Peyer's patch (tissue), 4 donors: ENCODE measurements around the gene ANKMY2. TPM values are rescaled to one million over a fixed set of nuclear protein-coding genes. Genes with fewer than 3 reads are reported as not detected.
"Not testable (repeated sequence)": the region's sequence is repeated elsewhere in the genome, so short reads cannot be mapped to it uniquely, and the experiment has no call there.

Source experiments
- DNase-seq, 3 donors: peaks; one replicate each; pipeline ENCODE4 v3.0.0-alpha.2; 2017 to 2019
- H3K27ac ChIP-seq, 4 donors: fragments of 200-600 bp; sonication (generic); one replicate each; pipeline ENCODE4 v1.5.1; 2016 to 2019
- H3K27me3 ChIP-seq, 2 donors: fragments of 200-600 bp; sonication (generic); one replicate each; pipeline ENCODE4 v1.5.1; 2019
- H3K36me3 ChIP-seq, 3 donors: fragments of 200-600 bp; sonication (generic); one replicate each; pipeline ENCODE4 v1.5.1; 2016 to 2019
- H3K4me1 ChIP-seq, 4 donors: fragments of 200-600 bp; sonication (generic); one replicate each; pipeline ENCODE4 v1.5.1; 2016 to 2019
- H3K4me3 ChIP-seq, 4 donors: fragments of 200-600 bp; sonication (generic); 1 replicate in 3 of 4; 2 replicates in 1 of 4; pipeline ENCODE4 v1.5.1; 2016 to 2019; ENCODE audit warnings: mild to moderate bottlenecking in 1 of 4
- H3K9me3 ChIP-seq, 4 donors: fragments of 200-600 bp; sonication (generic); one replicate each; pipeline ENCODE4 v1.5.1; 2016 to 2019; ENCODE audit warnings: mild to moderate bottlenecking in 1 of 4
- CTCF ChIP-seq, 6 experiments: fragments of 450-650 bp in 4 of 6; fragments of 200-600 bp in 2 of 6; sonication (generic) in 1 of 6; IDR thresholded peaks; one replicate each; pipeline ENCODE4 v1.5.1; 2017 to 2019; ENCODE audit warnings: antibody characterized with exemption in 6 of 6, mild to moderate bottlenecking in 3 of 6, moderate library complexity in 1 of 6
- POLR2A ChIP-seq, 2 donors: fragments of 450-650 bp; IDR thresholded peaks; one replicate each; pipeline ENCODE4 v1.5.1; 2017; ENCODE audit warnings: antibody characterized with exemption in 2 of 2, mild to moderate bottlenecking in 2 of 2, moderate library complexity in 2 of 2
- total RNA-seq, 4 donors: library from RNA; depleted of rRNA; stranded (reverse); fragments of >200 nt; gene quantifications; one replicate each; pipeline ENCODE4 v1.1.0, GENCODE V29; 2016

The ANKMY2 gene
- total RNA-seq, 4 donors from 2014 or later: 19.3 to 21.5 (median 20.5) TPM

- Histone ChIP-seq H3K36me3 (peaks cover 0 to 56% (median 3%) of the 10 kb centered on the region in 3 donors), H3K4me3 (no peak overlapping the region), H3K27me3 (no peaks in the 10 kb centered on the region), H3K27ac (peak overlapping the region in 1 of 4 donors; percentile 12), H3K4me1 (no peaks in the 10 kb centered on the region), H3K9me3 (no peaks in the 10 kb centered on the region)
- no peak for DNase-seq
- no peak for TF ChIP-seq CTCF (IDR thresholded peaks at IDR 0.05)
- TF ChIP-seq POLR2A (IDR thresholded peaks at IDR 0.05): no peak
Observed at GRCh38 chr7:16599860-16600259, 45.7 kb downstream of the ANKMY2 start.

GRCh38 chr7:16598015-16598414, 47.5 kb downstream of the ANKMY2 start:
- no peak for TF ChIP-seq POLR2A (IDR thresholded peaks at IDR 0.05)
- TF ChIP-seq CTCF (IDR thresholded peaks at IDR 0.05): no peak
- H3K27ac ChIP-seq: no peak overlapping the region
- H3K4me3 ChIP-seq: no peak overlapping the region
- H3K9me3 ChIP-seq: no peaks in the 10 kb centered on the region
- no peaks in the 10 kb centered on the region for H3K27me3 ChIP-seq
- DNase-seq: no peak
- H3K4me1 ChIP-seq: no peaks in the 10 kb centered on the region
- peaks cover 0 to 37% (median 0%) of the 10 kb centered on the region in 3 donors for H3K36me3 ChIP-seq

- H3K9me3 ChIP-seq, H3K27me3 ChIP-seq, H3K4me3 ChIP-seq, H3K27ac ChIP-seq, H3K4me1 ChIP-seq, DNase-seq: not testable (repeated sequence)
- H3K36me3 ChIP-seq: peaks cover 0 to 13% (median 0%) of the 10 kb centered on the region in 3 donors
Observed at GRCh38 chr7:16595596-16595995, 50.0 kb downstream of the ANKMY2 start.

GRCh38 chr7:16594676-16595075, 50.9 kb downstream of the ANKMY2 start:
- Histone ChIP-seq H3K27ac (no peak overlapping the region), H3K27me3 (no peaks in the 10 kb centered on the region), H3K4me3 (no peak overlapping the region), H3K4me1 (no peaks in the 10 kb centered on the region), H3K9me3 (no peaks in the 10 kb centered on the region), H3K36me3 (peaks cover 0 to 5% (median 0%) of the 10 kb centered on the region in 3 donors)
- DNase-seq: no peak
- no peak for TF ChIP-seq POLR2A (IDR thresholded peaks at IDR 0.05)
- no peak for TF ChIP-seq CTCF (IDR thresholded peaks at IDR 0.05)

GRCh38 chr7:16594061-16594460, 51.5 kb downstream of the ANKMY2 start:
- Histone ChIP-seq H3K27me3 (no peaks in the 10 kb centered on the region), H3K9me3 (no peaks in the 10 kb centered on the region), H3K4me1 (no peaks in the 10 kb centered on the region), H3K36me3 (peaks cover 0 to 1% (median 0%) of the 10 kb centered on the region in 3 donors), H3K27ac (no peak overlapping the region), H3K4me3 (no peak overlapping the region)
- DNase-seq: no peak
- TF ChIP-seq POLR2A (IDR thresholded peaks at IDR 0.05): no peak
- TF ChIP-seq CTCF (IDR thresholded peaks at IDR 0.05): no peak

GRCh38 chr7:16592395-16592794, 53.2 kb downstream of the ANKMY2 start:
- DNase-seq: no peak
- H3K27ac ChIP-seq: no peak overlapping the region
- H3K36me3 ChIP-seq: no peaks in the 10 kb centered on the region
- no peaks in the 10 kb centered on the region for H3K4me1 ChIP-seq
- no peak for TF ChIP-seq POLR2A (IDR thresholded peaks at IDR 0.05)
- H3K4me3 ChIP-seq: no peak overlapping the region
- no peaks in the 10 kb centered on the region for H3K9me3 ChIP-seq
- H3K27me3 ChIP-seq: no peaks in the 10 kb centered on the region

GRCh38 chr7:16590424-16590823, 55.1 kb downstream of the ANKMY2 start:
- DNase-seq: no peak
- TF ChIP-seq CTCF (IDR thresholded peaks at IDR 0.05) (no peak), POLR2A (IDR thresholded peaks at IDR 0.05) (no peak)
- Histone ChIP-seq H3K36me3 (no peaks in the 10 kb centered on the region), H3K9me3 (no peaks in the 10 kb centered on the region), H3K27ac (no peak overlapping the region), H3K4me1 (no peaks in the 10 kb centered on the region), H3K4me3 (no peak overlapping the region), H3K27me3 (no peaks in the 10 kb centered on the region)
